Cardiac muscle cell (in vitro differentiated cells and primary cell): ENCODE data around the gene MRE11. TPM values are rescaled to one million over a fixed set of nuclear protein-coding genes. Genes with fewer than 3 reads are reported as not detected.

ENCODE experiments used
- DNase-seq, 2 donors: peaks; one replicate each; pipeline versions ENCODE4 v3.0.0 to v3.0.0-alpha.2; 2010 to 2017; ENCODE audit warnings: low read depth in 1 of 2, low spot score in 1 of 2
- H3K27ac ChIP-seq: fragments of 200-600 bp; sonication (generic); 2 replicates; pipeline ENCODE4 v1.5.1; 2016
- H3K27me3 ChIP-seq: fragments of 200-600 bp; sonication (generic); 2 replicates; pipeline ENCODE4 v1.6.0; 2016; ENCODE audit warnings: control low read depth
- H3K36me3 ChIP-seq: fragments of 200-600 bp; sonication (generic); 2 replicates; pipeline ENCODE4 v1.5.1; 2016; ENCODE audit warnings: control low read depth
- H3K4me1 ChIP-seq: fragments of 200-600 bp; sonication (generic); 2 replicates; pipeline ENCODE4 v1.8.1; 2017; ENCODE audit warnings: low read depth, mild to moderate bottlenecking, mixed run types
- H3K4me3 ChIP-seq: fragments of 200-600 bp; sonication (generic); 2 replicates; pipeline ENCODE4 v1.5.1; 2016; ENCODE audit warnings: mild to moderate bottlenecking
- H3K9me3 ChIP-seq: fragments of 200-600 bp; sonication (generic); 2 replicates; pipeline ENCODE4 v1.5.1; 2017; ENCODE audit warnings: low read depth, mild to moderate bottlenecking, control low read depth
- CTCF ChIP-seq: IDR thresholded peaks from 2 replicates; pipeline ENCODE4 v1.5.1; 2012; ENCODE audit warnings: low read depth, mild to moderate bottlenecking, low read length
- polyA plus RNA-seq: library from polyadenylated mRNA; unstranded; fragments of >200 nt; fragmentation: Nextera tagmentation; extraction: Ambion mirVana; gene quantifications from 2 replicates; pipeline ENCODE4 v1.2.1, GENCODE V29; 2016
- total RNA-seq: library from RNA; depleted of rRNA; stranded (reverse); fragments of >200 nt; gene quantifications from 2 replicates; pipeline ENCODE4 v1.2.3, GENCODE V29; 2016

The MRE11 gene
- total and polyA plus RNA-seq, 2 experiments from 2014 or later: 7.0 to 11.4 TPM

GRCh38 chr11:94524341-94524740 lies 30.7 kb upstream of the MRE11 start:
- Histone ChIP-seq H3K4me3 (no peak overlapping the region), H3K36me3 (no peaks in the 10 kb centered on the region), H3K27me3 (no peaks in the 10 kb centered on the region), H3K9me3 (no peaks in the 10 kb centered on the region), H3K27ac (no peak overlapping the region), H3K4me1 (peaks cover 17% of the 10 kb centered on the region)
- DNase-seq: no peak
- TF ChIP-seq CTCF: no peak

GRCh38 chr11:94521684-94522083 lies 28.0 kb upstream of the MRE11 start:
- peak in 1 of 2 donors; percentile 40 for DNase-seq
- peaks cover 7% of the 10 kb centered on the region for H3K27me3 ChIP-seq
- H3K36me3 ChIP-seq: no peaks in the 10 kb centered on the region
- TF ChIP-seq CTCF: peak; percentile 55
- H3K4me1 ChIP-seq: peaks cover 12% of the 10 kb centered on the region
- H3K27ac ChIP-seq: no peak overlapping the region
- H3K4me3 ChIP-seq: no peak overlapping the region
- no peaks in the 10 kb centered on the region for H3K9me3 ChIP-seq

GRCh38 chr11:94519478-94520084 lies 25.9 kb upstream of the MRE11 start:
- peaks cover 26% of the 10 kb centered on the region for H3K27me3 ChIP-seq
- no peak overlapping the region for H3K27ac ChIP-seq
- H3K36me3 ChIP-seq: no peaks in the 10 kb centered on the region
- H3K4me1 ChIP-seq: no peaks in the 10 kb centered on the region
- TF ChIP-seq CTCF: peak; percentile 58
- no peak overlapping the region for H3K4me3 ChIP-seq
- peak; percentile 51 to 56 for DNase-seq
- H3K9me3 ChIP-seq: no peaks in the 10 kb centered on the region

- no peak for DNase-seq
- no peaks in the 10 kb centered on the region for H3K4me1 ChIP-seq
Observed at GRCh38 chr11:94518300-94518699, 24.7 kb upstream of the MRE11 start.

GRCh38 chr11:94516725-94517124 lies 23.1 kb upstream of the MRE11 start:
- H3K27ac ChIP-seq: no peak overlapping the region
- no peaks in the 10 kb centered on the region for H3K36me3 ChIP-seq
- TF ChIP-seq CTCF: no peak

More at GRCh38 chr11:94518300-94518699, 24.7 kb upstream of the MRE11 start:
- Histone ChIP-seq H3K9me3 (no peaks in the 10 kb centered on the region), H3K4me3 (no peak overlapping the region), H3K27ac (no peak overlapping the region), H3K36me3 (no peaks in the 10 kb centered on the region), H3K27me3 (peaks cover 37% of the 10 kb centered on the region)
- TF ChIP-seq CTCF: no peak

GRCh38 chr11:94515398-94515797 lies 21.8 kb upstream of the MRE11 start:
- Histone ChIP-seq H3K4me1 (no peaks in the 10 kb centered on the region), H3K4me3 (no peak overlapping the region), H3K9me3 (no peaks in the 10 kb centered on the region), H3K27ac (no peak overlapping the region), H3K27me3 (peaks cover 46% of the 10 kb centered on the region), H3K36me3 (no peaks in the 10 kb centered on the region)
- no peak for TF ChIP-seq CTCF
- no peak for DNase-seq

More at GRCh38 chr11:94516725-94517124, 23.1 kb upstream of the MRE11 start:
- H3K27me3 ChIP-seq: peaks cover 46% of the 10 kb centered on the region
- H3K9me3 ChIP-seq: no peaks in the 10 kb centered on the region
- no peak overlapping the region for H3K4me3 ChIP-seq
- DNase-seq: no peak
- H3K4me1 ChIP-seq: no peaks in the 10 kb centered on the region
